DOHH2 (cell line): Measurements from ENCODE around the gene C1QTNF12.
"Not testable (repeated sequence)": the region's sequence is repeated elsewhere in the genome, so short reads cannot be mapped to it uniquely, and the experiment has no call there.

Experiments
- EZH2phosphoT487 ChIP-seq: fragments of 200-600 bp; sonication (generic); IDR thresholded peaks from 2 replicates; pipeline ENCODE4 v1.6.1; 2017; ENCODE audit warnings: borderline replicate concordance, mild to moderate bottlenecking, antibody characterized with exemption, low read length, moderate library complexity, mixed read lengths
- TF ChIP-seq, protein P1 (sequence below): fragments of 200-600 bp; sonication (generic); IDR thresholded peaks from one replicate; pipeline ENCODE4 v1.5.1; 2014; ENCODE audit warnings: antibody characterized with exemption, mild to moderate bottlenecking, low read depth, low read length; ENCODE audit not compliant: poor library complexity, severe bottlenecking

DNA sequence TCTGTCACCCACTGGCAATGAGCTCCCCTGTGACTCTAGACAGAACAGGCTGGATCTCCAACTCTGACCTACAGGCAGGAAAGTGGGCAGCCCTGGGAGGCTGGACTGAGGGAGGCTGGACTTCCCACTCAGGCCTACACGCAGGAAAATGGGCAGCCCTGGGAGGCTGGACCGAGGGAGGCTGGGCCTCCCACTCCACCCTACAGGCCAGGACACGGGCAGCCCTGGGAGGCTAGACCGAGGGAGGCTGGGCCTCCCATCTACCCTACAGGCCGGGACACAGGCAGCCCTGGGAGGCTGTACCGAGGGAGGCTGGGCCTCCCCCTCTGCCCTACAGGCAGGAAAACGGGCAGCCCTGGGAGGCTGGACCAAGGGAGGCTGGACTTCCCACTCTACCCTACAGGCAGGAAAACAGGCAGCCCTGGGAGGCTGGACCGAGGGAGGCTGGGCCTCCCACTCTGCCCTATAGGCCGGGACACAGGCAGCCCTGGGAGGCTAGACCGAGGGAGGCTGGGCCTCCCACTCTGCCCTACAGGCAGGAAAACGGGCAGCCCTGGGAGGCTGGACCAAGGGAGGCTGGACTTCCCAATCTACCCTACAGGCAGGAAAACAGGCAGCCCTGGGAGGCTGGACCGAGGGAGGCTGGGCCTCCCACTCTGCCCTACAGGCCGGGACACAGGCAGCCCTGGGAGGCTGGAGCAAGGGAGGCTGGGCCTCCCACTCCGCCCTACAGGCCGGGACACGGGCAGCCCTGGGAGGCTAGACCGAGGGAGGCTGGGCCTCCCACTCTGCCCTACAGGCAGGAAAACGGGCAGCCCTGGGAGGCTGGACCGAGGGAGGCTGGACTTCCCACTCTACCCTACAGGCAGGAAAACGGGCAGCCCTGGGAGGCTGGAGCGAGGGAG, 1.7 kb upstream of the C1QTNF12 start:
- TF ChIP-seq, protein P1, sequence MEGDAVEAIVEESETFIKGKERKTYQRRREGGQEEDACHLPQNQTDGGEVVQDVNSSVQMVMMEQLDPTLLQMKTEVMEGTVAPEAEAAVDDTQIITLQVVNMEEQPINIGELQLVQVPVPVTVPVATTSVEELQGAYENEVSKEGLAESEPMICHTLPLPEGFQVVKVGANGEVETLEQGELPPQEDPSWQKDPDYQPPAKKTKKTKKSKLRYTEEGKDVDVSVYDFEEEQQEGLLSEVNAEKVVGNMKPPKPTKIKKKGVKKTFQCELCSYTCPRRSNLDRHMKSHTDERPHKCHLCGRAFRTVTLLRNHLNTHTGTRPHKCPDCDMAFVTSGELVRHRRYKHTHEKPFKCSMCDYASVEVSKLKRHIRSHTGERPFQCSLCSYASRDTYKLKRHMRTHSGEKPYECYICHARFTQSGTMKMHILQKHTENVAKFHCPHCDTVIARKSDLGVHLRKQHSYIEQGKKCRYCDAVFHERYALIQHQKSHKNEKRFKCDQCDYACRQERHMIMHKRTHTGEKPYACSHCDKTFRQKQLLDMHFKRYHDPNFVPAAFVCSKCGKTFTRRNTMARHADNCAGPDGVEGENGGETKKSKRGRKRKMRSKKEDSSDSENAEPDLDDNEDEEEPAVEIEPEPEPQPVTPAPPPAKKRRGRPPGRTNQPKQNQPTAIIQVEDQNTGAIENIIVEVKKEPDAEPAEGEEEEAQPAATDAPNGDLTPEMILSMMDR = not testable (repeated sequence)
- not testable (repeated sequence) for TF ChIP-seq EZH2phosphoT487
